Thyroid gland (tissue), 4 donors: Measurements from ENCODE around the gene MORC1.

Source experiments
- POLR2A ChIP-seq, 2 donors: fragments of 450-650 bp; IDR thresholded peaks; one replicate each; pipeline ENCODE4 v1.6.1; 2017; ENCODE audit warnings: antibody characterized with exemption in 2 of 2, mild to moderate bottlenecking in 2 of 2, moderate library complexity in 1 of 2
- TF ChIP-seq, protein P1 (sequence below), 6 experiments: fragments of 200-600 bp in 3 of 6; fragments of 450-650 bp in 3 of 6; sonication (generic) in 3 of 6; IDR thresholded peaks; one replicate each; pipeline ENCODE4 v1.5.1; 2016 to 2019; ENCODE audit warnings: antibody characterized with exemption in 6 of 6, mild to moderate bottlenecking in 2 of 6, inconsistent platforms in 1 of 6, moderate library complexity in 1 of 6

DNA sequence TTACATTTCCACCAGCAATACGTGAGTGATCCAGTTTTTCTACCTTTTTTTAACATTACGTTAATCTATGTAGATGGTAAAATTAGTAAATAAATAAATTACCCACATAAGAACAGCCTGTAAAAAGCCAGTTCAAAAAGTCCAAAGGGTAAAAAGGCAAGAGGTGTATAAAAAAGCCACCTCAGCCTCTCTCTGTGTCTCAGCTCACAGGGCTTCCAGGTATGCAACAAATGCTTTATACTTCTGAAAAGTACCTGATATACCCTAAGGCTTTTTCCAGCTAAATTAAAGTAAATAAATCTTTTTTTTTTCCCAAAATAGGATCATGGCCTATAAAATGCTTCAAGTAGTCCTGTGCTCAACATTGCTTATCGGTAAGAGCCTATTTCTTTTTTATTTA lies 18.6 kb upstream of the MORC1 start, which contains the start of gene C3orf85:
- TF ChIP-seq, protein P1, sequence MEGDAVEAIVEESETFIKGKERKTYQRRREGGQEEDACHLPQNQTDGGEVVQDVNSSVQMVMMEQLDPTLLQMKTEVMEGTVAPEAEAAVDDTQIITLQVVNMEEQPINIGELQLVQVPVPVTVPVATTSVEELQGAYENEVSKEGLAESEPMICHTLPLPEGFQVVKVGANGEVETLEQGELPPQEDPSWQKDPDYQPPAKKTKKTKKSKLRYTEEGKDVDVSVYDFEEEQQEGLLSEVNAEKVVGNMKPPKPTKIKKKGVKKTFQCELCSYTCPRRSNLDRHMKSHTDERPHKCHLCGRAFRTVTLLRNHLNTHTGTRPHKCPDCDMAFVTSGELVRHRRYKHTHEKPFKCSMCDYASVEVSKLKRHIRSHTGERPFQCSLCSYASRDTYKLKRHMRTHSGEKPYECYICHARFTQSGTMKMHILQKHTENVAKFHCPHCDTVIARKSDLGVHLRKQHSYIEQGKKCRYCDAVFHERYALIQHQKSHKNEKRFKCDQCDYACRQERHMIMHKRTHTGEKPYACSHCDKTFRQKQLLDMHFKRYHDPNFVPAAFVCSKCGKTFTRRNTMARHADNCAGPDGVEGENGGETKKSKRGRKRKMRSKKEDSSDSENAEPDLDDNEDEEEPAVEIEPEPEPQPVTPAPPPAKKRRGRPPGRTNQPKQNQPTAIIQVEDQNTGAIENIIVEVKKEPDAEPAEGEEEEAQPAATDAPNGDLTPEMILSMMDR (IDR thresholded peaks at IDR 0.05): no peak
- no peak for TF ChIP-seq POLR2A (IDR thresholded peaks at IDR 0.05)
